ENCODE results near the gene SPDYE6.
"Not testable (repeated sequence)": the region's sequence is repeated elsewhere in the genome, so short reads cannot be mapped to it uniquely, and the experiment has no call there.

The SPDYE6 gene

DNA sequence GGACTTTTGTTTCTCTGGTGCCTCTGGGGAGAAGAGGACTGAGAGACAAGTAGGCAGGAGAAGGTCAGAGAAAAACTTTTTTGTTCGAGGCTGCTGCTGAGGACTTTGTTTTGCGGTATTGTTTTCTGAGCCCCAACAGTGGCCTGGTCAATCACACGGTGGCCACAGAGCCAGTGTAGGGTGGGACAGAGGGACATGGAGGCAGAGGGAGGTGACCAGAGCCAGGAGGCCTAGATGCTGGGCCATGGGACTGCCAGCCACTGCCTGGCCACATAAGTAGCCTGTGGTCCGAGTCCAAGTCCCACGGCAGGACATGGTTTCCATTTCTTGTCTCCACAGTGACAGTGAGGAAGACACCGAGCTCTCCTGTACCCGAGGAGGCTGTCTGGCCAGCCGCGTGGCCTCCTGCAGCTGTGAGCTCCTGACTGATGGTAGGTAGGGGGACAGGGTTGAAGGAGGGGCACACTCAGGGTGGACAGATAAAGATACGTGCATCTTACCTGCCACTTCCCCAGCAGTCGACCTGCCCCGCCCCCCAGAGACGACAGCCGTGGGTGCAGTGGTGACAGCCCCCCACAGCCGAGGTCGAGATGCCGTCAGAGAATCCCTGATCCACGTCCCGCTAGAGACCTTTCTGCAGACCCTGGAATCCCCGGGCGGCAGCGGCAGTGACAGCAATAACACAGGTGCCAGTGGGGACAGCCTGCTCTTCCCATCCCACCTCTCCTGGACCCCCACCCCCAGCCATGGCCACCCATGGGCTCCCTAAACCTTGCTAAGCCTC lies 42.1 kb downstream of the SPDYE6 start:
- DNase-seq = no peak

DNA sequence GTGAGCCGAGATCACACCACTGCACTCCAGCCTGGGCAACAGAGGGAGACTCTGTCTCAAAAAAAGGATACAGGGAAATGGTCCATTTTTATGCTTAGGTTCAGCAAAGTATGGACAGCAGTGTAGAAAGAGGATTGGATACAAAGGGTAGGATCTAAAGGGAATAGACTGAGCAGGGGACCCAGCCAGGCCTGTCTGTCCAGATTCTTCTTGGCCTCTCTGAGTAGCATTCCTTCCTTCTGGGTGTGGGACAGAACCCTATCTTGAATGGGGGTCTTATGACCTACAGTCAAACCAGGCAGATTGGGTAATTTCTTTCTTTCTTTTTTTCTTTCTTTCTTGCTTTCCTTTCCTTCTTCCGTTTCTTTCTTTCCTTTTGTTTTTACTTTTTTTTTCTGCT lies 43.9 kb downstream of the SPDYE6 start:
- DNase-seq = no peak

DNA sequence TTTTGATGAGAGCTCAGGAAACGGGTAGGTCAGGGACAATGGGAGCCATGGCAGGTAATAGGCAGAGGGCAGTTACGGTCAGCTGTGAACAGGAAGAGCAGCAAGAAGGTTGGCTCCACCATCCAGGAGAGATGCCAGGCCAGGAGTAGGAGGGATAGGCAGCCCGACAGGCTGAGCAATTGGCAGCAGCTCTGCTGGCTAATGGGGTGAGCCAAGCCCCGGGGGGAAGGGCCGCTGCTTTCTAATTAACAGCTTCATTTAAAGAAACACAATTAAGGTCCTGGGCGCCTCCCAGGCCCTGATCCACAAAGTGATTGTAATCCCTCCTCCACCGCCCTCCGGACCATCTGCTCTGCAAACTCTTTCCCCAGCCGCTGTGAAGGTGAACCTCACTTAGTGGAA lies 45.8 kb downstream of the SPDYE6 start:
- no peak for DNase-seq

DNA sequence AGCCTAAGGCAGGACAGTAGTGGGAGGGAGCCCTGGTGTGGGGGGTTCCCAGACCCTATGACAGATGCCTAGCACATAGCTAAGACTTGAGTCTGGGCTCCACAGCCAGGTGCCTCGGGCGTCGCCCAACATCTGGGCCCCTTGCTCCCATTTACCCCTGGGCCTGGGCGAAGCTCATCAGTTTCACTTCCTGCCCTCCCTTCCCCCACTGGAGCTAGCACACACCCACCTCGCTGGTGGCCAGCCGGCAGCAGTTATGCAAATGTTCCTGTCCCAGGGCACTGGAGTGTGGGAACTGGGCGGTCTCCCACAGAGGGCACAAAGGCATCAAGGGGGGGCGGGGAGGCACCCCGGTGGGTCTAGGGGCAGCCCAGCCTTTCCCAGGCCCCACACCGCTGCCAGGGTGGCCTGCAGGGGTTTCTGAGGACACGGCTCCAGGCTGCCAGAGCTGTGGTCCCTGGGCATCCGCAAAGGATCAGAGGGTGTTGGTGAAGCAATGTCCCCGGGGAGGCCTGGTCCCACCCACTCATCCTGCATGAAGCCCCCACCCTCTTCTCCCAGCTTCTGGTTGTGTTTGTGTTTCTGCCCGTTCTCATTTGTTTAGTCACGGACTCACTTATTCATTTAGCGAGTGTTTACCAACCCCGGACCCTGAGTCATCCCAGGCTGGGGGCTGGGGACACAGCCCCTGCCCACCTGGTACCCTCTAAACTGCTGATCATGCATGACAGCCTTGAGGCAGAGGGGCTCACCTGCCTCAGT lies 49.1 kb downstream of the SPDYE6 start:
- peak; percentile 46 for DNase-seq

DNA sequence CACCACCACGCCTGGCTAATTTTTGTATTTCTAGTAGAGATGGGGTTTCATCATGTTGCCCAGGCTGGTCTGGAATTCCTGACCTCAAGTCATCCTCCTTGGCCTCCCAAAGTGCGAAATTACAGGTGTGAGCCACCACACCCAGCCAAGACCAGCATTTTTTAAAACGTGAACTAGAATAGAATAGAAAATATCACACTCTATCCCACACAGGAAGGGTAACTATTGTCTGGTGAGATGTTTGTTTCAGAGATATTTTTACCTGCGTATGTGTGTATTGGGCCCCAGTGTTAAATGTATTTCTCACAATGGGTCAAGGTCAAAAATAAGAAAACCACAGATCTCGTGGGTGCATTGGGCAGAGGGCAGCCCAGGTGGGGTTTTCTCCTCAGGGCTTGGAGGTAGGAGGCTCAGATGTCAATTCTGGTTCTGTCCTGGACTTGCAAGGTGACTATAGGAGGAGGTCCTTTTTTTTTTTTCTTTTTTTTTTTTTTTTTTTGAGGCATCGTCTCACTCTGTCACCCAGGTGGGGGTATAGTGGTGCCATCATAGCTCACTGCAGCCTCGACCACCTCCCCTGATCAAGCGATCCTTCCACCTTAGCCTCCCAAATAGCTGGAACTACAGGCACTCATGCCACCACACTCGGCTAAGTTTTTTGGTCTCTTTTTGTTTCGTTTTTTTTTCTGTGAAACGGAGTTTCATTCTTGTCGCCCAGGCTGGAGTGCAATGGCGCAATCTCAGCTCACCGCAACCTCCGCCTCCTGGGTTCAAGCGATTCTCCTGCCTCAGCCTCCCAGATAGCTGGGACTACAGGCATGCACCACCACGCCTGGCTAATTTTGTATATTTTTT lies 50.6 kb downstream of the SPDYE6 start:
- DNase-seq = no peak

DNA sequence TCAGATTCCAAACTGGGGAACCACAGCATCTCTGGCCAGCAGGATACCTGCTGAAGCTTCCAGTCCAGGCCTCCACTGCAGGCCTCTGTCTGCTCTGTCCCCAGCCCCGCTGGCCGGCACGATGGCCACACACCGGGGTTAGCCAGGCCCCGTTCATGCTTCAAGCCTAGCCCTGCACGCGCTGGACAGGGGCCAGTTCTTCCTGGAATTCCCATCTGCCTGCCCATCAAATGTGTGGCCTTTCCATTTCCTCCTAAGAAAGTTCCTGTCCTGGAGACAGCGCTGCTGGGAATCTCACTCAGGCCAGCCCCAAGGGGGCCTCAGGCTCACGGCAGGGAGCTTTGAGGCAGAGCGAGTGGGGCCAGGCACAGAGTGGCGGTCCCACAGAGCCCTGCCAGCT lies 51.6 kb downstream of the SPDYE6 start:
- no peak for DNase-seq

DNA sequence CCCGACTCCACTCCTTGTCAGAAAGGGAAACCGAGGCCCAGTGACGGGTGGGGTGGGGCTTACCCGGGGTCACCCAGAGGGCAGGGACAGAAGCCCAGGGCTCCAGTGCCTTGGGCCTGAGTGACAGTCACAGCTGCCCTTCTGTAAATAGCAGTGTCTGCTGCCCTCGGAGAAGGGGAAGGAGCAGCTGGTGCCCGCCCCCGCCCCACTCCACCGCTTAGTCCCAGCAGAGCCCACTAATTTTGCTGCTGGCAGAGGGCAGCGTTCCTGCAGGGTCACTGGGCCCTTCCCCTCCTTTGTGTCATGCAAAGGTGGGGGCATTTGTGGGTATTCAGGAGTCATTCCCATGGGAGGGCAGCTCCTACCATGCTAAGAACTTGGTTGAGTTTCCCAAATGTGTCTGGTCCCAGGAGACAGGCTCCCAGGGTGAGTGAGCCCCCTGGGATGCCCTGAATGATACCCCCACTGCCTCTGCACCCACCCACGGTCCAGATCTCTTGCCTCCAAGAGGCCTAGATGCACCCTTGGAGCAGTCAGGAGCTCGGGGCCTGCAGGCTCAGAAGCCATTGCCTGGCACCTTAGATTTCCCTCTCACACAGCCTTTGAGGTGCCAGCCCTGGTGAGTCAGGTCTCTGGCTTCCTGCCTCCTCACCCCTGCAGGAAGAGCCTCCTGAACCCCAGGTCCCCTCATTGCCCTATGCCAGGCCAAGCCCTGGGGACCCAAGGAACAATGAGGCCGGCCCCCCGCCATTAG lies 52.4 kb downstream of the SPDYE6 start:
- no peak for DNase-seq

DNA sequence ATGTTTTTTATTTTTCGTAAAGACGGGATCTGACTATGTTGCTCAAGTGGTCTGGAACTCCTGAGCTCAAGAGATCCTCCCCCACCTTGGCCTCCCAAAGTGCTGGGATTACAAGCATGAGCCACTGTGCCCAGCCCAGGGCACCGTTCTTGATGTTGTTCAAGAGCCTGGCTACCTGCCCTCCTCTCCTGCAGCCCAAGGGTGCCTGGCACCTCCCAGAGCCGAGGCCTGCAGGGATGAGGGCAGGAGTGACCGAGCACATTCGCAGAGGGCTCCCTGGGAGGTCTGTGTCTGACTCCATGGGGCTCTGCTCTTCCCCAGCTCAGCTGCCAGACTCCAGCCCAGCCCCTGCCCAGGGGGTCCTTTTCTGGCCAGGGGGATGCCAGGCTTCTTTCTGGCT lies 54.2 kb downstream of the SPDYE6 start:
- DNase-seq = no peak

DNA sequence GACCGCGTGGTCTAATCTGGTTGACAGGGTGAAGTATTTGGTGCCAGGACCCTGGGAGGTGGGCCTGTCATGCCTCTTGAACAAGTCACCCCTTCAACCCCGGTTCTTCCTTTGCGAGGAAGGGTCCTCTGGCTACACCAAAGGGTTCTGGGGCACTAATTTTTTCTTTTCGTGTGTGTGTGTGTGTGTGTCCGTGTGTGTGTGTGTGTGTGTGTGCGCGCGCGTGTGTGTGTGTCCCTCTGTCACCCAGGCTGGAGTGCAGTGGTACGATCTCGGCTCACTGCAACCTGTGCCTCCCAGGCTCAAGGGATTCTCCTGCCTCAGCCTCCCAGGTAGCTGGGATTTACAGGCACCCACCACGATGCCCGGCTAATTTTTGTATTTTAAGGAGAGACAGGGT lies 54.9 kb downstream of the SPDYE6 start:
- not testable (repeated sequence) for DNase-seq

DNA sequence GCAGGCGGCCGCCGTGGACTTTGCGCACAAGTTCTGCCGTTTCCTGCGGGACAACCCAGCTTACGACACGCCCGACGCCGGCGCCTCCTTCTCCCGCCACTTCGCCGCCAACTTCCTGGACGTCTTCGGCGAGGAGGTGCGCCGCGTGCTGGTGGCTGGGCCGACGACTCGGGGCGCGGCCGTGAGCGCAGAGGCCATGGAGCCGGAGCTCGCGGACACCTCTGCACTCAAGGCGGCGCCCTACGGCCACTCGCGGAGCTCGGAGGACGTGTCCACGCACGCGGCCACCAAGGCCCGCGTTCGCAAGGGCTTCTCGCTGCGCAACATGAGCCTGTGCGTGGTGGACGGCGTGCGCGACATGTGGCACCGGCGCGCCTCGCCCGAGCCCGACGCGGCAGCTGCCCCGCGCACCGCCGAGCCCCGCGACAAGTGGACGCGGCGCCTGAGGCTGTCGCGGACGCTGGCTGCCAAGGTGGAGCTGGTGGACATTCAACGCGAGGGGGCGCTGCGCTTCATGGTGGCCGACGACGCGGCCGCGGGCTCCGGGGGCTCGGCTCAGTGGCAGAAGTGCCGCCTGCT lies 55.5 kb downstream of the SPDYE6 start:
- no peak for DNase-seq

DNA sequence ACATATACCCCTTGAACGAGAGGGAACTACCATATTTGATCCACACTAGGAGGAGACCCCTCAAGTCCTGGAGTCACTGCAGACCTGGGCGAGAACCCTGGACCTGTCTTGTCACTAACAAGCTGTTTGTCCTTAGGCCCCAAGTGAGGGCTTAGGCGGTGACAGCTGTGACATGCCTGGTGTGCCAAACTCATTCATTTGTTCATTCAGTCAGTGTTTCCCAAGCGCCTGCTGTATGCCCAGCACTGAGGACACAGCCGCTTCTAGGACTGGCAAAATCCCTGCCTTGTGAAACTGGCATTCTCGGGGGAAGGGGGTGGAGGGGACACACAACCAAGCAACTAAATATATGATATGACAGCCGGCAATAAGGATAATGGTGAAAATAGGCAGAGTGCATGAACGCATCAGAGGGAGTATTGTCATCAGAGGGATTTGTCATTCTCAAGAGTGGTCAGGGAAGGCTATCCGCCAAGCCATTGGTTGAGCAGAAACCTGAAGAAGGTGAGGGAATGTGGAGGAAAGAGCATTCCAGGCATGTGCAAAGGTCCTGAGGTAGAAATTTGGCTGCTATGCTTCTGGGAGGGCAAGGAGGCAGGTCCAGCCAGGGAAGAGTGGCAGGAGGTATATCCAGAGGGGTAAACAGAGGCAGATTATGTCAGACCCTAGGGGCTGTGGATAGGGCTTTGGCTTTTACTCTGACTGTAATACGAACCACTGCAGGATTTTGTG lies 58.6 kb downstream of the SPDYE6 start:
- no peak for DNase-seq

DNA sequence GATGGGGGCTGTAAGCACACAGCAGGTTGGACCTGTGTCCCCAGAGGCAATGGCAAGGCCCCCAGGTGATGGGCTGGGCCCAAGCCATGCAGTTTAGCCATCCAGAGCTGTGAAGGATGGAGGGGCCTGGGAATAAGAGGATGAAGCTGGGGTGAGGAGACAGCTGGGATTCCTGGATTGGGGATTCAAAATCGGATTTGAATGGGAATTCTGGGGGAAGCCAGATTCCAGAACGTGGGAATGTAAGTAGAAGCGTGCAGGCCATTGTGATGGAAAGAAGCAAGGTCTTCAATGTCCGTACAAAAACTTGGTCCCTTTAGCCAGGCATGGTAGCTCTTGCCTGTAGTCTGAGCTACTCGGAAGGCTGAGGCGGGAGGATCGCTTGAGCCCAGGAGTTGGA lies 59.7 kb downstream of the SPDYE6 start:
- DNase-seq = no peak

DNA sequence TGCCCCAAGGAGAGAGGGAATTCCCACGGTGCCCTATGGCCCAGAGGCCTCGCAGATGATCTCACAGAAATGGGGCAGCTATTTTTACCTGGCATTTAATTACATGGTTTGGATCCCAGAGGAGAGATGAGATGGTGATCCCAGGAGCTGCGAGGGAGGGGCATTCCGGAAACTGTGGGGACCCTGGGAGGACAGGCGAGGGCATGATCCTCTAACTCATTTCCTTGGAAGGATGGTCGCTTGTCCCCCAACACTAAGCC lies 60.1 kb downstream of the SPDYE6 start:
- no peak for DNase-seq
